HuH-7 (cell line): ENCODE measurements around the gene CD300LD.

Experiments
- DNase-seq: peaks from one replicate; pipeline ENCODE4 v3.0.0; 2011; ENCODE audit warnings: low spot score

The CD300LD gene

DNA sequence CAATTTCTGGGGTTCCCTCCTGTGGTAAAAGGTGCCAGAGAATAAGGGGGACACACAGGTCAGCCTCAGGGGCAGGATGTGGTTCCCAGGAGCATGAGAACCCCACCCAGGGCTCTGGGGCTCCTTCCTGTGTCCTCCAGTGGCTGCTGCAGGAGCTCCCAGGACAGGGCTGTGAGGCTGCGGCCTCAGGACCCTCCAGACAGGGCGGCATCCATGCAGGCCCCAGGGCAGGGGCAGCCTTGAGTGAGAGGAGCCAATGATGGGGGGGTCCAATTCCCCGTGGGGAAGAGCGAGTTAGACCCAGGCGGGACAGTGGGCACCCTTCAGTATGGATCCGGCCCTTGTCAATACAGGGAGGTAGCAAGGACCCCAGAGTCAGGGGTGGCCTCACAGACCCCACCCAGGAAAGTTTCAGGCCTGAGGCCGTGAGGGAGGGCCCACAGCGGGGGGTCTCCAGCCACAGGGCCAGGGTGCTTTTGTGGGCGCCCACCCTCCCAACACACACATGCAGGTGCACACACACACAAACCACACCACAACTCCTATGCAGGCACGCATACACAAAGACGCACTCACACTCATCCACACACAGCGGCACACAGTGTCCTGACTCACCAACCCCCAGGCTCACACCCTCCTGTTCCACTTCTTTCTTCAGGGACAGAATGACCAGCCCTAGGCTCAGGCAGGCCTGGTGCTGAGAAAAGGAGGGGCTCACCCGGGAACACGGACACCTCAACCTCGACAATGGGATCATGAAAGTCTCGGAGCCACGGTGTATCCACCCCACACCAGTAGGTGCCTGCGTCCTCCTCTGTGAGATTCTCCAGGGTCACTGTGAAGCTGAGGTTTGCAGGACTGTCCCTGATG, 48.0 kb downstream of the CD300LD start:
- no peak for DNase-seq

DNA sequence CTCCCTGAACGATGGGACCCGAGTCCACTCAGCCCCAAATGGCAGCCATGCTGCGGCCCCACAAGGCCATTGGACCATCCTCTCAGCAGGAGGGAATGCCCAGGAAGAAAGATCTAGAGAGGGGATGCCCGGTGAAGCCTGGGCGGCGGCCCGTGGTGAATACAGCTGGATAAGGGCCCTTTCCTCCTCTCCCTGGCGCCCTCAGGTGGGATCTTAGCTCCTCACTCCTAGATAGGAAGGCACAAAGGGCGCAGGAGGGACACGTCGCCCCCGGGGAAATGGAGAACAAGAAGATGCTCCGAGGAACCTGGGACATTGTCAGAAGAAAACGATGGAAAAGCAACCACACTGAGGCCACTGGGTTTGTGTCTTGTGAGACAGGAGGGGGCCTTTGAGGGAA, 48.7 kb downstream of the CD300LD start:
- DNase-seq, result no peak

DNA sequence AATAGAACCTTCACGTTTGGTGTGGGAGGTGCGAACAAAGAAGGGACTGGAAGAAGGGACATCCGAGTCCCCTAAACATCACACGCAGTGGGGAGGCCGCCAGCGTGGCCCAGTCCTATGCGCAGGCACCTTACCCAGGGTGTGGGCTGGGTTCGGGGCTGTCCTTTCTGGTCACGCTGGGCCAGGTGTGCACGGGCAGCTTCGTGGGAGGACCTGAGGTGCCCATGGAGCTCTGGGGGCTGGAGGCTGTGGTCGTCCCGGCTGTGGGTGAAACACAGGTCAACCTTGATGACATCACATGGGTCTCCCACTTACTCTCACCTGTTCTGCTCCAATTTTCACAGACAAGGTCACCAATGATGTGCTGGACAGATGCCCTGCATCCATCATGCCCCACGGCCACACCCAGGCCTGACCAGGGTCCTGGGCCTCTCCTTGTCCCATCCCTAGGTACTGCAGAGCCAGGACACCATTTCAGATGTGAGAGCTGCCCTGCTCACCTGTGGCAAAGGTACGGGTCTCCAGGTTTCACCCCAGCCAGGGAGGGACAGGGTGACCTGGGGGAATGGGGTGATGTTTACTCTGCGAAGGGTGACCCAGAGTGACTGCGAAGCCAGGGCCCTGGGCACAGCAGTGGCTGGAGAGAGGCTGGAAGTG, 49.2 kb downstream of the CD300LD start:
- DNase-seq, result no peak

- no peak for DNase-seq
Measured at GRCh38 chr17:74542166-74542565, 49.9 kb downstream of the CD300LD start.

GRCh38 chr17:74541176-74542111, 50.6 kb downstream of the CD300LD start:
- DNase-seq, result no peak

DNA sequence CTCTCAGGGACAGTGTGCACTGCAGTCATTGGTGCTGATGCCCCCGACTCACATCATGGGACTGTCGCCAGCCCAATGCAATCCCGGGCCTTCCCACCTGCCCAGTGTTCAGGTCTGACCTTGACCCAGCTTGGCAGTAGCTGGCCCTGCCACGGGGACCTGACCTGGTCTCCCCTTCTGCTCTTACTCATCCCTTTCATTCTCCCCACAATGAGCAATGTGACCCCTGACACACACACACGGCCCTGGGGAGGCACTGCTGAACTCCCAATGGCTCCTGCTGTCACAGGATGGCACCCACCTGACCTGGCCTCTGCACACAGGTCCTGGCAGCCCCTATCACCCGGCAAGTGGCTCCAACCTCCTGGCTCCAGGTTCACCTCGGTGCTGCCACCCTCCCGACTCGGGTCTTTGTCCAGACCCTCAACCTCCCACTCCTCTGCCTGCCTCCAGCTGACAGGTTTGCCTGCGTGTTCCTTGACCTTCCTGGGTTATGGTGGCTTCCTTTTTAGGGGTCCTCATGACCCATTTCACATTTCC, 52.7 kb downstream of the CD300LD start:
- no peak for DNase-seq

DNA sequence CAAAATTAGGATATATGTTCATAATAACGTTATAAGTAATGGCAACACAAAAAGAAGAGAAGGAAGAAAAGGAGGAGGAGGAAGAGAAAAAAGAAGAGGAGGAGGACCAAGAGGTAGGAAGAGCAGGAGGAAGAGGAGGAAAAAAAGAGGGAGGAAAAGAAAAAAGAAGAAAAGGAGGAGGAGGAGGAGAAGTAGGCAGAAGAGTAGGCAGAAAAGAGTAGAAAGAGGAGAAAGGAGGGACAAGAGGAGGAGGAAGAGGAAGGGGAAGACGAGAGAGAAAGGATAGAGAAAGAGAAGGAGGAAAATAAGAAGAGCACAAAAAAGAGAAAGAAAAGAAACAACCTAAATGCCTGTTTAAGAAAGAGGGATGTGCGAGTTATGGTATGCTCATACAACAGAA, 55.2 kb downstream of the CD300LD start:
- DNase-seq, result no peak

DNA sequence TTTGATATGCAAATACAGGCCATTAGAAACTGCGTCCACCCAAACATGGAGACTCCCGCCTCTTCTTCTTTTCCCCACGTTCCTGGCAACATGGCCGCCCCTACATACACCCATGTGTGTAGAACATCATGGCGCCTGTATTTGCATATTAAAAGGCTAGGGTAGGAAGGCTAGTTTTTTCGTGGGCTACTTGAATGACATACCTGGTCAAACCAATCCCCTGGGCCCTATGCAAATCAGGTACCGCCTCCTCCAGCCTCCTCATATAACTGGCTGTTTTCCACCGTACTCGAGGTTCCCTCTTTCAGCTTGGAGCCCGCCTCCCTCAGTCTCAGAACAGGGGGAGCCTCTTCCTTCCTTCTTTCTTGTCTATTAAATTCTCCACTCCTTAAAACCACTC, 60.0 kb downstream of the CD300LD start:
- DNase-seq, result no peak

GRCh38 chr17:74531231-74531761, 60.8 kb downstream of the CD300LD start, which contains the start of gene CD300LB:
Gene CD300LB, minus strand, starts transcription at chr17:74531475. Its CDS starts 125 bp downstream, at chr17:74531350.
- DNase-seq, result no peak

- DNase-seq, result no peak
Measured at GRCh38 chr17:74530831-74531150, 61.3 kb downstream of the CD300LD start.
